WI38 (cell line): ENCODE measurements around the gene XYLT1.

Experiments used
- H3K4me3 ChIP-seq: 2 replicates; pipeline ENCODE4 v1.5.1; 2011; ENCODE audit warnings: low read depth, mild to moderate bottlenecking, control low read depth, low read length
- CTCF ChIP-seq: IDR thresholded peaks from 2 replicates; pipeline ENCODE4 v1.5.1; 2012; ENCODE audit warnings: low read depth, mild to moderate bottlenecking, control low read depth, low read length

Gene XYLT1

GRCh38 chr16:17437981-17438380, 32.8 kb downstream of the XYLT1 start:
- TF ChIP-seq CTCF: no peak

GRCh38 chr16:17437127-17437720, 33.5 kb downstream of the XYLT1 start:
- TF ChIP-seq CTCF: no peak
- H3K4me3 ChIP-seq: no peak overlapping the region

More at GRCh38 chr16:17437981-17438380, 32.8 kb downstream of the XYLT1 start:
- no peak overlapping the region for H3K4me3 ChIP-seq

GRCh38 chr16:17435318-17435717, 35.4 kb downstream of the XYLT1 start:
- TF ChIP-seq CTCF: no peak
- H3K4me3 ChIP-seq: no peak overlapping the region

- H3K4me3 ChIP-seq: no peak overlapping the region
- TF ChIP-seq CTCF: no peak
These were observed 36.9 kb downstream of the XYLT1 start for GRCh38 chr16:17433577-17434451.

GRCh38 chr16:17432901-17433576, 37.7 kb downstream of the XYLT1 start:
- no peak for TF ChIP-seq CTCF
- H3K4me3 ChIP-seq: no peak overlapping the region

GRCh38 chr16:17431968-17432625, 38.7 kb downstream of the XYLT1 start:
- H3K4me3 ChIP-seq: no peak overlapping the region
- no peak; the same call in 1 of the 2 replicates for TF ChIP-seq CTCF
